H1 (cell line): Measurements from ENCODE around the gene CCDC78. TPM values are rescaled to one million over a fixed set of nuclear protein-coding genes. Genes with fewer than 3 reads are reported as not detected.

Experiments
- HDAC2 ChIP-seq, 2 experiments: fragments of 300-600 bp in 1 of 2; sonication (generic) in 1 of 2; IDR thresholded peaks; 2 replicates each; pipeline ENCODE4 v1.6.1; 2011 to 2012; ENCODE audit warnings: low read depth in 2 of 2, low read length in 2 of 2, mild to moderate bottlenecking in 2 of 2, moderate library complexity in 2 of 2, borderline replicate concordance in 1 of 2, inconsistent platforms in 1 of 2
- JUND ChIP-seq: IDR thresholded peaks from 2 replicates; pipeline ENCODE4 v1.6.1; 2011; ENCODE audit warnings: mild to moderate bottlenecking, improper control_type of control experiment, low read length
- MAFK ChIP-seq: IDR thresholded peaks from 2 replicates; pipeline ENCODE4 v1.6.1; 2012; ENCODE audit warnings: low read depth, mild to moderate bottlenecking, improper control_type of control experiment, low read length
- PHF8 ChIP-seq: fragments of 200-600 bp; sonication (generic); conservative IDR thresholded peaks from 2 replicates; pipeline ENCODE4 v1.7.1; 2012; ENCODE audit warnings: low read depth, mild to moderate bottlenecking, inconsistent platforms, low read length, moderate library complexity
- SIN3A ChIP-seq, 2 experiments: IDR thresholded peaks in 1 of 2; conservative IDR thresholded peaks in 1 of 2; 2 replicates each; pipeline ENCODE4 v1.6.1; 2011 to 2012; ENCODE audit warnings: low read length in 2 of 2, improper control_type of control experiment in 1 of 2, low read depth in 1 of 2, mild to moderate bottlenecking in 1 of 2
- polyA plus RNA-seq, 7 experiments: library from polyadenylated mRNA; depleted of rRNA in 3 of 7; stranded (reverse) in 5 of 7; unstranded in 2 of 7; fragments of >200 nt in 5 of 7; fragments of 200-250 nt in 2 of 7; gene quantifications; 1 replicate in 5 of 7; 2 replicates in 1 of 7; 4 replicates in 1 of 7; pipeline versions ENCODE4 v1.2.1 to v1.2.3, GENCODE V29; 2011 to 2013; ENCODE audit warnings: missing spikeins in 2 of 7, mixed read lengths in 2 of 7
- total RNA-seq: library from RNA; stranded (reverse); fragmentation: NEBNext Ultra II Directional; extraction: Animal tissue kit (Norgen Biotek cat#: 25700); gene quantifications from 2 replicates; pipeline ENCODE4 v1.2.1, GENCODE V29; 2021

Gene CCDC78
- total and polyA plus RNA-seq, 2 of the 8 experiments (the other 6 are each of a cell fraction or from before 2014, with no cell fraction given): 7.1 to 8.5 TPM

- TF ChIP-seq PHF8: no peak
- peak; percentile 9; the same call in 1 of the 2 replicates for TF ChIP-seq MAFK
- TF ChIP-seq HDAC2 (IDR thresholded peaks at IDR 0.05; ENCODE audit: borderline replicate concordance in 1 of 2, low read depth in 2 of 2, low read length in 2 of 2): no peak
- 0 out of 4 replicates have a peak, but pooled peaks of 1 of the 2 experiments have one; percentile 63 for TF ChIP-seq SIN3A (conservative IDR thresholded peaks at IDR 0.05 in 1 of 2, IDR thresholded peaks at IDR 0.05 in 1 of 2; ENCODE audit: low read depth in 1 of 2, low read length in 2 of 2)
- TF ChIP-seq JUND: 0 out of 2 replicates have a peak, but pooled peaks have one; percentile 40
Observed at GRCh38 chr16:709566-710499, 16.4 kb downstream of the CCDC78 start (continued).
